H1 (cell line): ENCODE data around the gene PAEP. TPM values are rescaled to one million over a fixed set of nuclear protein-coding genes. Genes with fewer than 3 reads are reported as not detected.

Source experiments
- CTCF ChIA-PET: fragments of 300-600 bp; sonication (Branson Sonifier 250); formaldehyde crosslinking; loops from one replicate; lab custom pipeline; 2021; ENCODE audit not compliant: partially characterized antibody; lab: Charles Lee
- POLR2A ChIA-PET: fragments of 300-600 bp; sonication (Branson Sonifier 250); formaldehyde crosslinking; loops from one replicate; lab custom pipeline; 2021; ENCODE audit warnings: inconsistent platforms; ENCODE audit not compliant: partially characterized antibody; lab: Charles Lee
- DNase-seq, 2 experiments: peaks; one replicate each; pipeline versions ENCODE4 v3.0.0 to v3.0.0-alpha.2; 2010 to 2022; ENCODE audit warnings: low spot score in 2 of 2, low read depth in 1 of 2, mixed read lengths in 1 of 2
- FAIRE-seq: peaks from 2 replicates; lab custom pipeline; 2011; peaks lifted over from hg19 to GRCh38; lab: Jason Lieb, UNC
- H2AFZ ChIP-seq: 2 replicates; pipeline ENCODE4 v1.8.1; 2012; ENCODE audit warnings: low read length, inconsistent platforms
- H2AK5ac ChIP-seq: 2 replicates; pipeline ENCODE4 v1.6.1; 2013; ENCODE audit warnings: low read depth, low read length
- H2BK120ac ChIP-seq: replicated peaks from 2 replicates; pipeline ENCODE3; 2013; ENCODE audit warnings: low read depth, low read length, inconsistent platforms
- H2BK12ac ChIP-seq: 2 replicates; pipeline ENCODE4 v1.6.1; 2013; ENCODE audit warnings: low read depth, low read length
- H2BK15ac ChIP-seq: 2 replicates; pipeline ENCODE4 v1.6.1; 2013; ENCODE audit warnings: low read length
- H2BK20ac ChIP-seq: 2 replicates; pipeline ENCODE4 v1.6.1; 2013; ENCODE audit warnings: low read length
- H2BK5ac ChIP-seq: 2 replicates; pipeline ENCODE4 v1.6.1; 2013; ENCODE audit warnings: low read depth, low read length
- H3K14ac ChIP-seq: 2 replicates; pipeline ENCODE4 v1.6.1; 2013; ENCODE audit warnings: inconsistent platforms; ENCODE audit not compliant: insufficient read length
- H3K18ac ChIP-seq: 2 replicates; pipeline ENCODE4 v1.6.1; 2013; ENCODE audit warnings: low read length; ENCODE audit errors: extremely low read depth
- H3K23ac ChIP-seq: 2 replicates; pipeline ENCODE4 v1.6.1; 2013; ENCODE audit warnings: inconsistent platforms; ENCODE audit not compliant: insufficient read length
- H3K23me2 ChIP-seq: 2 replicates; pipeline ENCODE4 v1.6.1; 2013; ENCODE audit warnings: low read depth, low read length
- H3K27ac ChIP-seq: 2 replicates; pipeline ENCODE4 v1.6.1; 2011; ENCODE audit warnings: low read depth, low read length, inconsistent platforms
- H3K27me3 ChIP-seq, 4 experiments: replicated peaks in 1 of 4; 1 replicate in 1 of 4; 2 replicates in 3 of 4; pipeline versions ENCODE4 v1.6.1 to v1.8.1; 2011 to 2013; ENCODE audit warnings: low read length in 3 of 4, mild to moderate bottlenecking in 3 of 4, inconsistent platforms in 2 of 4, mixed read lengths in 2 of 4, moderate library complexity in 1 of 4; ENCODE audit not compliant: control insufficient read depth in 3 of 4, insufficient read depth in 3 of 4; ENCODE audit errors: extremely low read depth in 1 of 4
- H3K36me3 ChIP-seq, 4 experiments: 2 replicates each; pipeline versions ENCODE4 v1.6.1 to v1.8.1; 2011 to 2013; ENCODE audit warnings: mild to moderate bottlenecking in 4 of 4, low read length in 3 of 4, moderate library complexity in 2 of 4, control low read depth in 1 of 4, inconsistent platforms in 1 of 4; ENCODE audit not compliant: insufficient read depth in 4 of 4, control insufficient read depth in 2 of 4
- H3K4ac ChIP-seq: replicated peaks from 2 replicates; pipeline ENCODE3; 2013; ENCODE audit warnings: low read length, low read depth, mixed read lengths, inconsistent platforms; ENCODE audit not compliant: insufficient read length
- H3K4me1 ChIP-seq, 4 experiments: replicated peaks in 1 of 4; 1 replicate in 1 of 4; 2 replicates in 3 of 4; pipeline versions ENCODE4 v1.6.1 to v1.8.1; 2011 to 2013; ENCODE audit warnings: low read length in 3 of 4, inconsistent platforms in 2 of 4, mixed read lengths in 1 of 4; ENCODE audit not compliant: insufficient read depth in 4 of 4, control insufficient read depth in 3 of 4
- H3K4me2 ChIP-seq, 2 experiments: 2 replicates each; pipeline versions ENCODE4 v1.6.1 to v1.8.1; 2011 to 2013; ENCODE audit warnings: low read depth in 2 of 2, low read length in 2 of 2, control low read depth in 1 of 2, inconsistent platforms in 1 of 2, mild to moderate bottlenecking in 1 of 2; ENCODE audit not compliant: insufficient read depth in 1 of 2
- H3K4me3 ChIP-seq, 4 experiments: fragments of 200-600, 300-600 bp in 1 of 4; sonication (generic), shearing (Covaris generic), sonication (Bioruptor Twin) in 1 of 4; 2 replicates each; pipeline versions ENCODE4 v1.5.1 to v1.8.1; 2011 to 2016; ENCODE audit warnings: low read length in 4 of 4, low read depth in 3 of 4, control low read depth in 2 of 4, inconsistent platforms in 2 of 4, mild to moderate bottlenecking in 2 of 4, mixed read lengths in 1 of 4, moderate library complexity in 1 of 4; ENCODE audit not compliant: insufficient read depth in 2 of 4; ENCODE audit errors: extremely low read depth in 1 of 4
- H3K56ac ChIP-seq: replicated peaks from 2 replicates; pipeline ENCODE3; 2013; ENCODE audit warnings: low read depth, mild to moderate bottlenecking, mixed read lengths, low read length, inconsistent platforms; ENCODE audit not compliant: insufficient read length
- H3K79me1 ChIP-seq: 2 replicates; pipeline ENCODE4 v1.6.1; 2013; ENCODE audit warnings: low read depth, low read length, control low read depth
- H3K79me2 ChIP-seq, 2 experiments: 2 replicates each; pipeline versions ENCODE4 v1.6.1 to v1.8.1; 2012 to 2013; ENCODE audit warnings: low read length in 2 of 2, mild to moderate bottlenecking in 2 of 2, inconsistent platforms in 1 of 2; ENCODE audit not compliant: insufficient read depth in 2 of 2, control insufficient read depth in 1 of 2
- H3K9ac ChIP-seq, 4 experiments: replicated peaks in 1 of 4; 1 replicate in 1 of 4; 2 replicates in 3 of 4; pipeline versions ENCODE4 v1.6.1 to v1.8.1; 2011 to 2013; ENCODE audit warnings: low read depth in 3 of 4, low read length in 3 of 4, control low read depth in 2 of 4, mild to moderate bottlenecking in 2 of 4, moderate library complexity in 2 of 4, inconsistent platforms in 1 of 4; ENCODE audit errors: extremely low read depth in 1 of 4
- H3K9me3 ChIP-seq, 2 experiments: 2 replicates each; pipeline versions ENCODE4 v1.6.1 to v1.8.1; 2012 to 2013; ENCODE audit warnings: mild to moderate bottlenecking in 2 of 2, moderate library complexity in 2 of 2, control low read depth in 1 of 2, inconsistent platforms in 1 of 2, low read depth in 1 of 2, low read length in 1 of 2, mixed read lengths in 1 of 2; ENCODE audit not compliant: insufficient read depth in 2 of 2
- H4K20me1 ChIP-seq, 2 experiments: replicated peaks in 1 of 2; 2 replicates each; pipeline versions ENCODE3 to v1.8.1; 2011 to 2013; ENCODE audit warnings: inconsistent platforms in 2 of 2, low read length in 2 of 2, mild to moderate bottlenecking in 1 of 2; ENCODE audit not compliant: insufficient read depth in 2 of 2, control insufficient read depth in 1 of 2
- H4K5ac ChIP-seq: 2 replicates; pipeline ENCODE4 v1.6.1; 2013; ENCODE audit warnings: low read length, low read depth, mixed read lengths, inconsistent platforms; ENCODE audit not compliant: insufficient read length
- H4K8ac ChIP-seq: 2 replicates; pipeline ENCODE4 v1.8.0; 2013; ENCODE audit warnings: mild to moderate bottlenecking, moderate library complexity, low read length, inconsistent platforms; ENCODE audit not compliant: insufficient read depth; ENCODE audit errors: extremely low read depth
- H4K91ac ChIP-seq: replicated peaks from 2 replicates; pipeline ENCODE3; 2013; ENCODE audit warnings: low read length, mixed read lengths, inconsistent platforms; ENCODE audit not compliant: insufficient read length
- ASH2L ChIP-seq: fragments of 200-600, 300-600 bp; sonication (generic); IDR thresholded peaks from one replicate; pipeline ENCODE4 v1.7.1; 2017; ENCODE audit warnings: low read length
- WGBS, 2 experiments: shearing (Covaris generic) in 1 of 2; methylation state at CpG; one replicate each; pipeline versions ENCODE4 v1.1.6 to v1.1.7; 2013 to 2015; ENCODE audit warnings: low lambda C conversion rate in 2 of 2, mixed read lengths in 2 of 2, inconsistent platforms in 1 of 2, low coverage in 1 of 2, missing lambda C conversion rate in 1 of 2; ENCODE audit not compliant: insufficient replicate concordance in 2 of 2, insufficient coverage in 1 of 2, insufficient read length in 1 of 2; ENCODE audit errors: extremely low coverage in 1 of 2, missing lambda C conversion rate in 1 of 2; 5-methylcytosine and 5-hydroxymethylcytosine counted together
- polyA plus RNA-seq, 7 experiments: library from polyadenylated mRNA; depleted of rRNA in 3 of 7; stranded (reverse) in 5 of 7; unstranded in 2 of 7; fragments of >200 nt in 5 of 7; fragments of 200-250 nt in 2 of 7; gene quantifications; 1 replicate in 5 of 7; 2 replicates in 1 of 7; 4 replicates in 1 of 7; pipeline versions ENCODE4 v1.2.1 to v1.2.3, GENCODE V29; 2011 to 2013; ENCODE audit warnings: missing spikeins in 2 of 7, mixed read lengths in 2 of 7
- total RNA-seq: library from RNA; stranded (reverse); fragmentation: NEBNext Ultra II Directional; extraction: Animal tissue kit (Norgen Biotek cat#: 25700); gene quantifications from 2 replicates; pipeline ENCODE4 v1.2.1, GENCODE V29; 2021
- TF ChIP-seq, protein P1 (sequence below): IDR thresholded peaks from 2 replicates; pipeline ENCODE4 v1.6.1; 2011; ENCODE audit warnings: low read length, improper control_type of control experiment

Gene PAEP
- total and polyA plus RNA-seq, 2 of the 8 experiments (the other 6 are each of a cell fraction or from before 2014, with no cell fraction given), result not detected

DNA sequence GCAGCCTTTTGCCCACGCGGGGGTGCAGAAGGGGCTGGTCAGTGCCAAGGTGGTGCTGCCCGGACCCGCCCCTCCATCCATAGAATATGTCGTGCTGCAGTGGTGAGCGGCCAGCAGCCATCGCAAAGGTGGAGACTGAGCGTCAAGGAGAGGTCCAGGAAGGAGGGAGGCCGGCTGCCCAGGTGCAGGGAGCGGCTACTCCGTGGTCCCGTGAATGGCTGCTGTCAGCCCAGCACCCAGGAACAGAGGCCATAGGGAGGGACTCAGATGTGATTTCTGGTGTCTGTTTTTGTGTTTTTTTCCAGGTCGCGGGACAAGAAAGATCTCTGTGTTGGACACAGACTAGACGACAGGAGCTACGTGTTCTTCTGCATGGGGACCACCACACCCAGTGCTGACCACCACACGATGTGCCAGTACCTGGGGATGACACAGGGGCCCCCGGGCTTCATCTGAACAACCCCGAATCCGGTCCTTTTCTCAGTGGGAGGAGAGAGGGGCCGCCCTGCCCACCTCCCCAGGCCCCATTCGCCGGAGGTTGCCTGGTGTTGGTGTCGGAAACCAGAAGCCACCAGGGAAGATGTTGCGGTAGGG is 29.0 kb downstream of the PAEP start:
- no peak overlapping the region for H3K4me3 ChIP-seq
- H4K20me1 ChIP-seq, result no peaks in the 10 kb centered on the region
- no peaks in the 10 kb centered on the region for H3K23me2 ChIP-seq
- H3K14ac ChIP-seq, result no peak overlapping the region
- H2AK5ac ChIP-seq, result no peak overlapping the region
- no peak overlapping the region for H3K9ac ChIP-seq
- no peak overlapping the region for H4K5ac ChIP-seq
- 89% methylated on average over 24 of the region's 25 CpGs; no CpG with 5 or more reads in 1 of the 2 experiments for WGBS, 2 experiments
- no peak overlapping the region for H2BK15ac ChIP-seq
- no peak overlapping the region for H3K4ac ChIP-seq
- H3K4me2 ChIP-seq, result no peak overlapping the region
- H3K23ac ChIP-seq, result no peak overlapping the region
- FAIRE-seq (no peak), DNase-seq (peak in 1 of 2 experiments; percentile 33)
- no peak overlapping the region for H3K18ac ChIP-seq
- TF ChIP-seq, protein P1, sequence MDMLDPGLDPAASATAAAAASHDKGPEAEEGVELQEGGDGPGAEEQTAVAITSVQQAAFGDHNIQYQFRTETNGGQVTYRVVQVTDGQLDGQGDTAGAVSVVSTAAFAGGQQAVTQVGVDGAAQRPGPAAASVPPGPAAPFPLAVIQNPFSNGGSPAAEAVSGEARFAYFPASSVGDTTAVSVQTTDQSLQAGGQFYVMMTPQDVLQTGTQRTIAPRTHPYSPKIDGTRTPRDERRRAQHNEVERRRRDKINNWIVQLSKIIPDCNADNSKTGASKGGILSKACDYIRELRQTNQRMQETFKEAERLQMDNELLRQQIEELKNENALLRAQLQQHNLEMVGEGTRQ, result no peak
- no peak for TF ChIP-seq ASH2L
- H3K79me2 ChIP-seq, result no peaks in the 10 kb centered on the region
- 0 out of 4 replicates have a peak, but pooled peaks cover 0 to 5% of the 10 kb centered on the region in 2 experiments for H3K9me3 ChIP-seq
- H2BK12ac ChIP-seq, result no peak overlapping the region
- H2BK20ac ChIP-seq, result no peak overlapping the region
- H3K4me1 ChIP-seq, result no peaks in the 10 kb centered on the region; a peak in 1 of 7 replicates
- POLR2A ChIA-PET, result no interaction called here
- no peaks in the 10 kb centered on the region for H3K36me3 ChIP-seq
- no peak overlapping the region for H4K91ac ChIP-seq
- no peak overlapping the region for H4K8ac ChIP-seq
- no peak overlapping the region for H2BK5ac ChIP-seq
- CTCF ChIA-PET, result interaction anchor here (0.8 to 7.2 kb wide), 2 partner anchors 13 to 24 kb away, joined by 3 to 58 read pairs; no protein-coding TSS in a partner anchor
- H3K79me1 ChIP-seq, result no peaks in the 10 kb centered on the region
- H2AFZ ChIP-seq, result no peak overlapping the region
- no peak overlapping the region for H2BK120ac ChIP-seq
- no peak overlapping the region for H3K27ac ChIP-seq
- H3K56ac ChIP-seq, result no peak overlapping the region
- no peaks in the 10 kb centered on the region for H3K27me3 ChIP-seq
